Embryonic facial prominence (tissue), 1 donor: Measurements from ENCODE around the gene EHBP1.

Experiments
- DNase-seq: peaks from one replicate; pipeline ENCODE4 v3.0.0-alpha.2; 2016; ENCODE audit errors: extremely low spot score

Gene EHBP1

GRCh38 chr2:62705007-62705829, at the start of gene EHBP1:
Gene EHBP1, plus strand, starts transcription at chr2:62705713. Its CDS starts 1,479 bp downstream, at chr2:62707192.
- peak; percentile 98 for DNase-seq

GRCh38 chr2:62657783-62658182, 47.7 kb upstream of the EHBP1 start:
- no peak for DNase-seq

- DNase-seq, result no peak
These were observed 46.6 kb upstream of the EHBP1 start for GRCh38 chr2:62658891-62659290.

GRCh38 chr2:62660087-62660486, 45.4 kb upstream of the EHBP1 start:
- no peak for DNase-seq

GRCh38 chr2:62660582-62661262, 44.8 kb upstream of the EHBP1 start:
- no peak for DNase-seq

GRCh38 chr2:62661263-62661635, 44.3 kb upstream of the EHBP1 start:
- no peak for DNase-seq

- no peak for DNase-seq
These were observed 43.4 kb upstream of the EHBP1 start for GRCh38 chr2:62662131-62662530.

- DNase-seq, result no peak
These were observed 43.0 kb upstream of the EHBP1 start for GRCh38 chr2:62662554-62662953.

GRCh38 chr2:62663411-62663810, 42.1 kb upstream of the EHBP1 start:
- DNase-seq, result peak; percentile 73

GRCh38 chr2:62663920-62664795, 41.4 kb upstream of the EHBP1 start:
- no peak for DNase-seq

- DNase-seq, result no peak
These were observed 40.1 kb upstream of the EHBP1 start for GRCh38 chr2:62665446-62665845.

- DNase-seq, result no peak
These were observed 36.3 kb upstream of the EHBP1 start for GRCh38 chr2:62669180-62669579.

GRCh38 chr2:62672601-62673000, 32.9 kb upstream of the EHBP1 start:
- no peak for DNase-seq

GRCh38 chr2:62675062-62675461, 30.5 kb upstream of the EHBP1 start:
- no peak for DNase-seq

- DNase-seq, result no peak
These were observed 20.3 kb upstream of the EHBP1 start for GRCh38 chr2:62685256-62685655.

GRCh38 chr2:62686012-62686685, 19.4 kb upstream of the EHBP1 start:
- DNase-seq, result no peak

- DNase-seq, result no peak
These were observed 17.9 kb upstream of the EHBP1 start for GRCh38 chr2:62687636-62688035.

GRCh38 chr2:62688771-62689170, 16.7 kb upstream of the EHBP1 start:
- DNase-seq, result no peak

GRCh38 chr2:62691186-62691585, 14.3 kb upstream of the EHBP1 start:
- no peak for DNase-seq

GRCh38 chr2:62692225-62692624, 13.3 kb upstream of the EHBP1 start:
- no peak for DNase-seq

GRCh38 chr2:62698653-62699052, 6.9 kb upstream of the EHBP1 start:
- DNase-seq, result no peak

- DNase-seq, result no peak
These were observed 883 bp upstream of the EHBP1 start for GRCh38 chr2:62704654-62705006.
